ENCODE measurements around the gene ANAPC4. TPM values are rescaled to one million over a fixed set of nuclear protein-coding genes. Genes with fewer than 3 reads are reported as not detected.

Gene ANAPC4
- total and polyA plus RNA-seq, 2 of the 13 experiments (the other 11 are each of a cell fraction or from before 2014, with no cell fraction given): 14.5 to 30.2 TPM

GRCh38 chr4:25441519-25442117, 64.6 kb downstream of the ANAPC4 start:
- ChIA-PET CTCF (ENCODE audit: low intra/inter-chr PET ratio, low total read pairs) (interaction anchor here (1.3 to 3.9 kb wide), 3 partner anchors 324 to 351 kb away, joined by 4 to 54 read pairs (median 4); no protein-coding TSS in a partner anchor), POLR2A (no interaction called here)
- no peak overlapping the region for H3K27ac ChIP-seq (ENCODE audit: extremely low read length, insufficient read depth, low read length)
- FAIRE-seq (peak; percentile 90), ATAC-seq (peak; percentile 94), DNase-seq (ENCODE audit: low spot score) (peak; percentile 44)
- H3K9ac ChIP-seq (ENCODE audit: insufficient read depth, low read depth, low read length): no peak overlapping the region
- H3K79me2 ChIP-seq (ENCODE audit: insufficient read depth, low read length): no peaks in the 10 kb centered on the region
- no peaks in the 10 kb centered on the region for H4K20me1 ChIP-seq (ENCODE audit: insufficient read depth, low read length)
- in situ Hi-C loops (cut with HindIII; ENCODE audit: extremely low pct_ligation_motif_present, low pct_unique_long_range_greater_than_20kb) (loop anchor here (5.0 kb wide), 1 partner anchor 326 kb away; no protein-coding TSS in a partner anchor), intact Hi-C loops (cut with micrococcal nuclease; ENCODE audit: unreplicated experiment) (no loop called here)
- H3K36me3 ChIP-seq (replicated peaks in 1 of 2; ENCODE audit: control insufficient read depth in 1 of 2, insufficient read depth in 2 of 2, low read length in 2 of 2): no peaks in the 10 kb centered on the region
- H3K4me3 ChIP-seq (replicated peaks in 1 of 3; ENCODE audit: insufficient read depth in 1 of 3, low read depth in 2 of 3, low read length in 3 of 3): no peak overlapping the region
- no TSS peak for BruUV-seq (replicated peaks)
- 0% methylated on average over 6 of the region's 6 CpGs for WGBS (ENCODE audit: low lambda C conversion rate)
- H2AFZ ChIP-seq (ENCODE audit: low read length): no peak overlapping the region
- H3K9me3 ChIP-seq (ENCODE audit: low read length): no peaks in the 10 kb centered on the region
- H3K27me3 ChIP-seq (ENCODE audit: control insufficient read depth in 1 of 2, insufficient read depth in 2 of 2, low read length in 2 of 2): no peaks in the 10 kb centered on the region
- no peaks in the 10 kb centered on the region for H3K4me1 ChIP-seq (ENCODE audit: insufficient read depth, low read length)
- no peak overlapping the region for H3K4me2 ChIP-seq (ENCODE audit: low read depth, low read length)
- TF ChIP-seq ZNF616 (CRISPR knock-in tag; IDR thresholded peaks at IDR 0.05; ENCODE audit: low read depth) (no peak), ZC3H13 (CRISPR knock-in tag; IDR thresholded peaks at IDR 0.05) (no peak), ZFP82 (CRISPR knock-in tag; IDR thresholded peaks at IDR 0.05; ENCODE audit: borderline replicate concordance) (no peak), CHCHD3 (CRISPR knock-in tag; IDR thresholded peaks at IDR 0.05) (no peak), KAT2B (IDR thresholded peaks at IDR 0.05; ENCODE audit: borderline replicate concordance, low read depth, low read length) (no peak), ZNF292 (CRISPR knock-in tag; IDR thresholded peaks at IDR 0.05; ENCODE audit: borderline replicate concordance, low read depth) (no peak), ZNF337 (CRISPR knock-in tag; IDR thresholded peaks at IDR 0.05; ENCODE audit: borderline replicate concordance, low read depth) (no peak), RAD21 (CRISPR knock-in tag; IDR thresholded peaks at IDR 0.05) (peak; percentile 70), ZNF3 (CRISPR knock-in tag; IDR thresholded peaks at IDR 0.05) (peak; percentile 88), ZNF343 (CRISPR knock-in tag; IDR thresholded peaks at IDR 0.05) (no peak), RXRA (CRISPR knock-in tag; IDR thresholded peaks at IDR 0.05) (no peak), U2AF1 (optimal IDR thresholded peaks at IDR 0.05; ENCODE audit: low read depth, low read length) (no peak), ARNT (IDR thresholded peaks at IDR 0.05) (no peak), HIVEP1 (CRISPR knock-in tag; IDR thresholded peaks at IDR 0.05) (no peak), ZFP36L2 (CRISPR knock-in tag; IDR thresholded peaks at IDR 0.05) (no peak), CTCF (CRISPR knock-in tag; IDR thresholded peaks at IDR 0.05) (peak; percentile 86), ZNF670 (CRISPR knock-in tag; IDR thresholded peaks at IDR 0.05; ENCODE audit: borderline replicate concordance) (no peak)
- TF ChIP-seq, protein P1, sequence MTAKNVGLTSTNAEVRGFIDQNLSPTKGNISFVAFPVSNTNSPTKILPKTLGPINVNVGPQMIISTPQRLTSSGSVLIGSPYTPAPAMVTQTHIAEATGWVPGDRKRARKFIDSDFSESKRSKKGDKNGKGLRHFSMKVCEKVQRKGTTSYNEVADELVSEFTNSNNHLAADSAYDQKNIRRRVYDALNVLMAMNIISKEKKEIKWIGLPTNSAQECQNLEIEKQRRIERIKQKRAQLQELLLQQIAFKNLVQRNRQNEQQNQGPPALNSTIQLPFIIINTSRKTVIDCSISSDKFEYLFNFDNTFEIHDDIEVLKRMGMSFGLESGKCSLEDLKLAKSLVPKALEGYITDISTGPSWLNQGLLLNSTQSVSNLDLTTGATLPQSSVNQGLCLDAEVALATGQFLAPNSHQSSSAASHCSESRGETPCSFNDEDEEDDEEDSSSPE (CRISPR knock-in tag; IDR thresholded peaks at IDR 0.05): no peak
- TF ChIP-seq, protein P2, sequence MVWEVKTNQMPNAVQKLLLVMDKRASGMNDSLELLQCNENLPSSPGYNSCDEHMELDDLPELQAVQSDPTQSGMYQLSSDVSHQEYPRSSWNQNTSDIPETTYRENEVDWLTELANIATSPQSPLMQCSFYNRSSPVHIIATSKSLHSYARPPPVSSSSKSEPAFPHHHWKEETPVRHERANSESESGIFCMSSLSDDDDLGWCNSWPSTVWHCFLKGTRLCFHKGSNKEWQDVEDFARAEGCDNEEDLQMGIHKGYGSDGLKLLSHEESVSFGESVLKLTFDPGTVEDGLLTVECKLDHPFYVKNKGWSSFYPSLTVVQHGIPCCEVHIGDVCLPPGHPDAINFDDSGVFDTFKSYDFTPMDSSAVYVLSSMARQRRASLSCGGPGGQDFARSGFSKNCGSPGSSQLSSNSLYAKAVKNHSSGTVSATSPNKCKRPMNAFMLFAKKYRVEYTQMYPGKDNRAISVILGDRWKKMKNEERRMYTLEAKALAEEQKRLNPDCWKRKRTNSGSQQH (CRISPR knock-in tag; IDR thresholded peaks at IDR 0.05; ENCODE audit: low read depth): no peak
- TF ChIP-seq, protein P3, sequence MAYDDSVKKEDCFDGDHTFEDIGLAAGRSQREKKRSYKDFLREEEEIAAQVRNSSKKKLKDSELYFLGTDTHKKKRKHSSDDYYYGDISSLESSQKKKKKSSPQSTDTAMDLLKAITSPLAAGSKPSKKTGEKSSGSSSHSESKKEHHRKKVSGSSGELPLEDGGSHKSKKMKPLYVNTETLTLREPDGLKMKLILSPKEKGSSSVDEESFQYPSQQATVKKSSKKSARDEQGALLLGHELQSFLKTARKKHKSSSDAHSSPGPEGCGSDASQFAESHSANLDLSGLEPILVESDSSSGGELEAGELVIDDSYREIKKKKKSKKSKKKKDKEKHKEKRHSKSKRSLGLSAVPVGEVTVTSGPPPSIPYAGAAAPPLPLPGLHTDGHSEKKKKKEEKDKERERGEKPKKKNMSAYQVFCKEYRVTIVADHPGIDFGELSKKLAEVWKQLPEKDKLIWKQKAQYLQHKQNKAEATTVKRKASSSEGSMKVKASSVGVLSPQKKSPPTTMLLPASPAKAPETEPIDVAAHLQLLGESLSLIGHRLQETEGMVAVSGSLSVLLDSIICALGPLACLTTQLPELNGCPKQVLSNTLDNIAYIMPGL (CRISPR knock-in tag; IDR thresholded peaks at IDR 0.05; ENCODE audit: borderline replicate concordance in 1 of 2, low read depth in 1 of 2): no peak
